Activated T-cell treated with anti-CD3 and anti-CD28 coated beads, Interleukin-2, amount 50 U/mL, for 24 hours (primary cell): Measurements from ENCODE around the gene PRSS12.
"Not testable (repeated sequence)": the region's sequence is repeated elsewhere in the genome, so short reads cannot be mapped to it uniquely, and the experiment has no call there.

ENCODE experiments used
- DNase-seq: peaks from one replicate; pipeline ENCODE4 v3.0.0-alpha.2; 2020
- H3K27ac Mint-ChIP-seq: 2 replicates; pipeline ENCODE4 v1.8.0; 2020; ENCODE audit warnings: mild to moderate bottlenecking, mixed read lengths
- H3K27me3 Mint-ChIP-seq: 2 replicates; pipeline ENCODE4 v1.8.0; 2020; ENCODE audit warnings: mixed read lengths
- H3K36me3 Mint-ChIP-seq: 2 replicates; pipeline ENCODE4 v1.8.0; 2020; ENCODE audit warnings: low read depth, mixed read lengths
- H3K4me1 Mint-ChIP-seq: 2 replicates; pipeline ENCODE4 v1.8.0; 2020; ENCODE audit warnings: low read depth, mixed read lengths
- H3K4me3 Mint-ChIP-seq: 2 replicates; pipeline ENCODE4 v1.8.0; 2020; ENCODE audit warnings: mild to moderate bottlenecking, moderate library complexity, mixed read lengths
- H3K9me3 Mint-ChIP-seq: 2 replicates; pipeline ENCODE4 v1.8.0; 2020; ENCODE audit warnings: mixed read lengths

PRSS12 gene

DNA sequence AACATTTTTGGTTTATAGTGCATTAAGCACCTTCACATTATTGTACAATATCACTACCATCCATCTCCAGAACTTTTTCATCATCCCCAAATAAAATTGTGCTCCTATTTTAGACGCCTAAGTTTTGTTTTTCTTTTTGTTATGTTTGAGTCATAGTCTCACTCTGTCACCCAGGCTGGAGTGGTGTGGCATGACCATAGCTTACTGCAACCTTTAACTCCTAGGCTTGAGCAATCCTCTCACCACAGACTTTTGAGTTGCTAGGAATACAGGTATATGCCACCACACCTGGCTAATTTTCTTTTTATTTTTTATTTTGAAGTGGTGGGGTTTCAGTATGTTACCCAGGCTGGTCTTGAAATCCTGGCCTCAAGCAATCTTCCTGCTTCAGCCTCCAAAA, 33.9 kb downstream of the PRSS12 start:
- no peak overlapping the region for H3K27ac Mint-ChIP-seq
- H3K4me1 Mint-ChIP-seq = no peaks in the 10 kb centered on the region
- no peaks in the 10 kb centered on the region for H3K36me3 Mint-ChIP-seq
- no peak overlapping the region for H3K4me3 Mint-ChIP-seq
- DNase-seq = no peak
- no peaks in the 10 kb centered on the region for H3K9me3 Mint-ChIP-seq
- H3K27me3 Mint-ChIP-seq = peaks cover 27% of the 10 kb centered on the region

DNA sequence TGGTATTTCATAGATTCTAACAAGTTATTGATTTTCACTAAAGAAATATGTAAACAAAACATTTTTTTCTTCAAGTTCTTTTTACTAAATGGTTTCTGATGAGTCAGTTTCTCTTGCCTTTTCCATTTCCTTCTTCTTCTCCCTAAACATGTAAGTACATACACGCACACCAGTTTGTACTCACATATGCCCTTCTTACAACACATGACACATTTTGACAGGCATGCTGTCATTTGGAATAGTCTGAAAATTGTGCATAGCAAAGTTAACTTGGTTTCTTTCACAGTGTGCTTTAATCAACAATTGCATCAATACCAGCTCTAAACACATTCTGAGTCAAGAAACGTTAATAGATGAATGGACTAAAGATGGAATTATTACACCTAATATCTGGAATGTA, 35.1 kb downstream of the PRSS12 start:
- Mint-ChIP-seq H3K4me1 (no peaks in the 10 kb centered on the region), H3K36me3 (no peaks in the 10 kb centered on the region)

DNA sequence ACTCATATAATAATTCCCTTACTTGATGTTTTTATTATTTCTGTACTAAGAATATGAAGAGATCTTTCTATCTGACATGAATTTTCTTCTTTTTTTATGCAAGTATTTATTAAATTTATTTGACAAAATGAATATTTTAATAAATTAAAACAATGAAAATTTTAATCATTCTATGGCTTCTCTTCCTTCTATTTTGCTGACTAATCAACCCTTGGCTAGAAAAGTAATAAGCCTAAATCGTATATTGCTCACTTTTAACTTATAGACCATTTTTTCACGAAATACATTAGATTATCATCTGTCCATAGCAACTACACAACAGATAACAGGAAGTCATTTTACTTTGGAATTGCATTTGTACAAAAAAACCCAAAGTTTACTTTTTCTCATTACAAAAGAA, 38.6 kb downstream of the PRSS12 start:
- H3K4me1 Mint-ChIP-seq = no peaks in the 10 kb centered on the region
- H3K27ac Mint-ChIP-seq = no peak overlapping the region
- peaks cover 16% of the 10 kb centered on the region for H3K27me3 Mint-ChIP-seq
- no peaks in the 10 kb centered on the region for H3K36me3 Mint-ChIP-seq
- H3K9me3 Mint-ChIP-seq = no peaks in the 10 kb centered on the region
- DNase-seq = no peak
- H3K4me3 Mint-ChIP-seq = no peak overlapping the region

More for the DNA sequence above, 35.1 kb downstream of the PRSS12 start:
- Mint-ChIP-seq H3K4me3 (no peak overlapping the region), H3K27me3 (peaks cover 27% of the 10 kb centered on the region), H3K27ac (no peak overlapping the region), H3K9me3 (no peaks in the 10 kb centered on the region)
- DNase-seq = no peak

DNA sequence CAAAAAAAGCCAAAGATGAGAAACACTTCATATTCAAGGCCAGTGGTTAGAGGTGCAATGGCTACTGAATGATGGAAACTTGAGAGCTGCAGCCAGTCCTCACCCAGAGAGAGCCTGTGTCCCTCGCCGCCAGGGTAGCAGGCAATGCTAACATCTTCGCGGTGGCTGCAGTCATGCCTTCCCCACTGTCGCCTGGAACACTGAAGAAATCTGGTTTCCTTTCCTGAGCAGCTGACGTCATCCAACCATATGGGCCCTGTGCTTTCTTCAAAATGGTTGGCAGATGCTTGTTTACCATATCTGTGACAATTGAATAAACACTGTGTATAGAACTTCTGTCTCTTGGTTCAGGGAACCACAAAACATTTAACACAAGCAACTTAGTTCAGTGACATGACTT, 39.7 kb downstream of the PRSS12 start:
- H3K27me3 Mint-ChIP-seq = peaks cover 6% of the 10 kb centered on the region

DNA sequence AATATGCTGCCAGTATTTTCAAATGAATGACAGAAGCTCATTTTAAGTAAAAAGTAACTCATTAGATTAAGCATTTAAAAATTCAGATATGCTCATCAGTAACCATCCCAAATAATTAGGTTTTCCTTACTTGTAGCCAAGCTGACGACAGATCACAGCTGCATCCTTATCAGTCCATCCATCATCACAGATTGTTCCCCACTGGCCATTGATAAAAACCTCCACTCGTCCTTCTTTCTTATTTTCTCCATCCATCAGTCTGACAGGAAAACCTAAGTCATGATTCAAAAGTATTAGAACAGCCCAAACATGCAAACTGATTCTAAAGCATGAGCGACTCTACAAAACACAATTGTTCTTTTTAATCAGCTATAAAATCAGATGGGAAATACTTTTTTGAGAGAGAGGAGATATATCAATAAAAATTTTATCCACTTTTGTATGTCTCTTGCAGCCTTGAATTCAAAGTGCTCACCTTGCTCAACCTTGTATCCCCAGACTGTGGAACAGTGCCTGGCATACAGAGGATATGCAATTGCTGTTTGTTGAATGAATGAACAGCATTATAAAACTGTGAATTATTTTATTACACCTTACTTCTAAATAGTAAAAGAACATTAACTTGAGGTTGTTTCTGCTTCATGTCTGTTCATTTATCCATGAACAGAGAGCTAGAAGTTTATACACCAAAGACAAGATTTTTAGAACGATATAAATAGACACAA, 44.3 kb downstream of the PRSS12 start:
- H3K27me3 Mint-ChIP-seq = peaks cover 10% of the 10 kb centered on the region
- H3K36me3 Mint-ChIP-seq = no peaks in the 10 kb centered on the region
- H3K27ac Mint-ChIP-seq = no peak overlapping the region
- no peaks in the 10 kb centered on the region for H3K4me1 Mint-ChIP-seq
- H3K4me3 Mint-ChIP-seq = no peak overlapping the region
- no peaks in the 10 kb centered on the region for H3K9me3 Mint-ChIP-seq
- DNase-seq = no peak

More for the DNA sequence above, 39.7 kb downstream of the PRSS12 start:
- Mint-ChIP-seq H3K4me3 (no peak overlapping the region), H3K4me1 (no peaks in the 10 kb centered on the region), H3K27ac (no peak overlapping the region), H3K36me3 (no peaks in the 10 kb centered on the region), H3K9me3 (no peaks in the 10 kb centered on the region)
- DNase-seq = no peak

DNA sequence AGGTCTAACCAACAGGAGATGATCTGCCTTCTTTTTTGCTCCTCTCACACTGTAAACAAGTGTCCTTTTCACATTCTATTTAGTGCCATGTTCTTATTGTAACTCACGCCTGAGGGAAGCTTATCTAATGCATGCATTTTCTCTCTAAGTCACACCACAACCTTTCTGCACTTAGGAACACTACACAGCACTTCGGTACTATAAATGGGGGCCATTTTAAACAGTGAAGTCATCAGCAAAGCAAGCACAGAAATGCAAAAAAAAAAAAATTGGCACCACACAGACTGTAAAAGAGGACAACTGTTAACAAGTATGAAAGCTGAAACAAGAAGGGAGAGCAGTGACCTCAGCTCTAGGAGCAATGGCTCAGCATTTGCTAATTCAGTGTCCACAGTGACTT, 45.2 kb downstream of the PRSS12 start:
- Mint-ChIP-seq H3K4me3 (no peak overlapping the region), H3K36me3 (no peaks in the 10 kb centered on the region)

DNA sequence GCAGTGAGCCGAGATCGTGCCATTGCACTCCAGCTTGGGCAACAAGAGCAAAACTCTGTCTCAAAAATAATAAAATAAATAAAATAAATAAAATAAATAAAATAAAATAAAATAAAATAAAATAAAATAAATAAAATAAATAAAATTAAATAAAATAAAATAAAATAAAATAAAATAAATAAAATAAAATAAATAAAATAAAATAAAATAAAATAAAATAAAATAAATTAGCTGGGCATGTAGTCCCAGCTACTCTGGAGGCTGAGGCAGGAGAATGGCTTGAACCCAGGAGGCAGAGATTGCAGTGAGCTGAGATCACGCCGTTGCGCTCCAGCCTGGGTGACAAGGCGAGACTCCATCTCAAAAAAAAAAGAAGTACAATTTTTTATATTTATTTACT, 53.2 kb downstream of the PRSS12 start:
- not testable (repeated sequence) for H3K36me3 Mint-ChIP-seq, H3K27ac Mint-ChIP-seq, H3K4me3 Mint-ChIP-seq, H3K4me1 Mint-ChIP-seq, DNase-seq, H3K9me3 Mint-ChIP-seq, H3K27me3 Mint-ChIP-seq

More for the DNA sequence above, 45.2 kb downstream of the PRSS12 start:
- Mint-ChIP-seq H3K9me3 (no peaks in the 10 kb centered on the region), H3K27me3 (peaks cover 10% of the 10 kb centered on the region), H3K27ac (no peak overlapping the region), H3K4me1 (no peaks in the 10 kb centered on the region)
- no peak for DNase-seq

DNA sequence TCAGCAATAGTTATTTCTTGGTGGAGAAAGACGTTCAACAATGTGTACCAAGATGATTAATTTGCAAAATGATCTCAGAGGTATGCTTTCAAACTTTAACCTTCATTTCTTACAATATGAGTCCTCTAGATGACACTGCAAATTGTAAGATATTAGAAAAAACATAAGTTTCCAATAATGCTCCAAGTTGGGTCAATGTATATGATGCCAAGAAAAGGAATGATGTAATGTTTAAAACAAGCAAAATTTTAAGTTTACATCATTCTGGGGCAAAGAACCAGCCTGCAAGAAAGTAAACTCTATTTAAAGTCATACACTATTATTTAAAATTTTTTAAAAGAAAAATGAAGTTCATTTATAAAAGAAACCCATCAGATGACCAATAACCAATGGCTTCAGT, 56.1 kb downstream of the PRSS12 start:
- H3K4me3 Mint-ChIP-seq = no peak overlapping the region

DNA sequence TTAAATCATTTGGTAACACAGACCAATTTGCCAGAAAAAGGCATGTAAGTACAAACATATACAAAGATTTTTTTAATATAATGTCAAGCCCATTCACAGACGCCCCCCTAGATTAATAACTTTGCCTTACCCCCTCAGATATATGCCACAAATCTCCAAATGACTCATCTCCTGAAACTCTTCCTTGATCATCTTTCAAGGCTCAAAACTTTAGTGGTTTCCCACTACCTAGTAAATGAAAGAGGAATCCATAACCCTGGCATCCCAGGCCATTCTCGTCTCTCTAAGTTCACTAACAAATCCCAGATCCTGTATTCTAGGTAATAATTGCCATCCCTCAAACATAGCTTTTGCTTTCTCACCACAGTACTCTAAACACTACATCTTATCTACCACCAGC, 61.9 kb downstream of the PRSS12 start:
- DNase-seq = no peak
- Mint-ChIP-seq H3K27me3 (no peaks in the 10 kb centered on the region), H3K36me3 (peaks cover 7% of the 10 kb centered on the region), H3K4me1 (peaks cover 3% of the 10 kb centered on the region), H3K27ac (no peak overlapping the region), H3K4me3 (no peak overlapping the region), H3K9me3 (no peaks in the 10 kb centered on the region)

More for the DNA sequence above, 56.1 kb downstream of the PRSS12 start:
- DNase-seq = no peak
- Mint-ChIP-seq H3K4me1 (no peaks in the 10 kb centered on the region), H3K27me3 (peaks cover 2% of the 10 kb centered on the region), H3K27ac (no peak overlapping the region), H3K9me3 (no peaks in the 10 kb centered on the region), H3K36me3 (no peaks in the 10 kb centered on the region)

DNA sequence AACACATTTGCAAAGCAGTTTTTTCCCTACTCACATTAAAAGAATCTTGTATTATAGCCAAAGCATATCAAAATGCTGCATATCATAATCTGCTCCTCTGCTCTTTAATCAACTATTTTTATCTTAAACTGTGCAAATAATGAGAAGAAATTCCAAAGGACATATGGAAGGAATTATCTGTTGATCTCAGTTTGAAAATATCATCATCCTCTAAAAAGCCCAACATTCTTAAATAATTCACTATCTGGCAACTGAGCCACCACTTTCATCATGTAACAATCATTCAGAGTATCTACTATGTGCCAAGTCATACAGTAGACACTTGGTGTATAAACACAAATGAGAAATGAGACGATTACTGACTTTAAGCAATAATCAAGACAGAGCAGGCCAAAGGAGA, 63.0 kb downstream of the PRSS12 start:
- H3K9me3 Mint-ChIP-seq = no peaks in the 10 kb centered on the region
- no peak overlapping the region for H3K4me3 Mint-ChIP-seq
- no peak overlapping the region for H3K27ac Mint-ChIP-seq
- H3K27me3 Mint-ChIP-seq = no peaks in the 10 kb centered on the region
- H3K36me3 Mint-ChIP-seq = peaks cover 8% of the 10 kb centered on the region
- DNase-seq = no peak
- H3K4me1 Mint-ChIP-seq = peaks cover 3% of the 10 kb centered on the region

DNA sequence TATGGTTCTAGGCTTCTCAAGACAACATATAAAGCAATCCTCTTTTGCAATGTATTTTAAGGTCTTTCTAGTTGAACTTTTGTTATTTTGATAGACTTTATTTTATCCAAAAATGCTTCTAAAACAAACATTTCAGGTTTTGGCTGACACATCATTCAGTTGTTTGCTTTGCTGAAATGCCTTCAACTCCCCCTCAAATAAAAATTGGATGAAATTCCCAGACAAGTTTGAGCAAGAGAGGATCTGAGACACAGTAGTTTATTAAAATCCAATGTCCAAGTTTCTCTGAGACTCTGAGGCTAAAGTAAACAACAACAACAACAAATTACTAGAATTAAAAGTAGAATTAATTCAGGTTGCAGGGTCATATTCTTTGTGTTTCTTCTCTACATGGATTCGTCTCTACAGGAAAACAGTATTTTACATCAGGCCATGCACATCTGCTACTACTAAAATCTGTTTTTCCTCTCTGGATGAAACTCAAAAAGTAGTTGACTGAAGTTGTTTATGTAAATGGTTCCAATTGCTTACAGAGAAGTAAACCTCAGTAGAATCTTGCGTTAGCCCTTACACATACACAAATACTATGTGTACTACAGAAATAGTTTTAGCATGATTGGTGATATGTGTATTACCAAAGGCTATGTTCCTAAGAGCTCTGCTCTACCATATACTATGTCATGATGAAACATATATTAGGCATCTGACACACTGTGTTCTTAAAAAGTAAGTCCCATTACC, 64.9 kb downstream of the PRSS12 start:
- H3K27me3 Mint-ChIP-seq = no peaks in the 10 kb centered on the region
- H3K4me3 Mint-ChIP-seq = no peak overlapping the region
- no peaks in the 10 kb centered on the region for H3K9me3 Mint-ChIP-seq
- no peak overlapping the region for H3K27ac Mint-ChIP-seq
- no peak for DNase-seq
- H3K4me1 Mint-ChIP-seq = peaks cover 6% of the 10 kb centered on the region
- H3K36me3 Mint-ChIP-seq = peaks cover 11% of the 10 kb centered on the region

DNA sequence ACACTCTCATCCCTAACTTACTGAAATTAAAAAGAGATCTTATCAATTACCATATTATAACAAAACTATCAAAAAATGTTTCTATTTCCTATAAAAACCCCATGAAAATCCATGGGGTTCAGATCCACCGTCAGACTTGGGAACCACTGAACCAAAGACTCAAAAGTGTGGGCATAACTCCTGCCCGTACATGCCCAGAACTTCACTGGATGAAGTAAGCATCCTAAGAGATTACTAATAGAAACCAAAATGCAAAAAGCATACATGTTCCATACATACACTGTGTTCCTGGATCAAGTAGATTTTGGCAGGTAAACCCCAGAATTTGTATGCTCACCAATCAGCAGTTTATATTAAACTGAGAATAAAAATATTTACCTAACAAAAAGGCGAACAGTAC, 66.1 kb downstream of the PRSS12 start:
- Mint-ChIP-seq H3K27ac (no peak overlapping the region), H3K36me3 (peaks cover 23% of the 10 kb centered on the region), H3K4me3 (no peak overlapping the region), H3K9me3 (no peaks in the 10 kb centered on the region), H3K27me3 (no peaks in the 10 kb centered on the region), H3K4me1 (peaks cover 15% of the 10 kb centered on the region)
- no peak for DNase-seq

DNA sequence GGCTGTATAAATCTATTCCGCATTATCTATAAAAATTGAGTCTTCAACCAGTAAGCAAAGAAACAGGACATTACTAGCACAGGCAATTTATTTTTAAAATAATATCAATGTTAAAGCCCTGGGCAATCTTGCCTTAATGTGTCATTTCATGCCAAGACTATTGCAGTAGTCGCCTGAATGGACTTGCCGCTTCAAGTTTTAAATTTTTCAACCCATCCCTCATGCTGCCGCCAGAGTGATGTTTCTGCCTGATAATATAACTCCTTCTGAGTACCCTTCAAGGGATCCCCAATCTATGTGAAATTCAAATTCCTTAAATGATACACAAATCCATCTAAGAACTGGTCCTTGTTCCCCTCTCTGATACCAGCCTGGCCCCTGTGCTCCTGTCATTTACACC, 66.9 kb downstream of the PRSS12 start:
- Mint-ChIP-seq H3K36me3 (peaks cover 30% of the 10 kb centered on the region), H3K27me3 (no peaks in the 10 kb centered on the region), H3K9me3 (no peaks in the 10 kb centered on the region), H3K27ac (no peak overlapping the region), H3K4me1 (peaks cover 19% of the 10 kb centered on the region), H3K4me3 (no peak overlapping the region)
- DNase-seq = no peak

DNA sequence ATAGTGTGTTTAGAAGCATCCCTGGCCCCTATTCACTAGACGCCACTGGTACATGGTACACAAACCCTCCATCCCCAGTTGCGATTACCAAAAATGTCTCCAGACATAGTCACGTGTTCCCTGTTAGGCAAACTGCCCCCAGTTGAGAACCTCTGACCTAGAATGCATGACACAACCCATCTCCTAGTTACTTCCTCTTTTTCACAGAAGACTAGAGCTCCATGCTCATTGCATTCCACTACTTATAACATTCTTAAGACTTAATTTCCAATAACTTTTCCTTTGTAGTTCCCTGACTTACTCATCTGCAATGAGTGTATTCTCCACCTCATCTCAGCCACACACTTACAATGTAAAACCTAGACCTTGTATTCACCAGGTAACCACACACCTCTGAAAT, 68.6 kb downstream of the PRSS12 start:
- Mint-ChIP-seq H3K36me3 (peaks cover 48% of the 10 kb centered on the region), H3K4me1 (peaks cover 25% of the 10 kb centered on the region), H3K27me3 (no peaks in the 10 kb centered on the region), H3K27ac (peak overlapping the region; percentile 30), H3K9me3 (no peaks in the 10 kb centered on the region), H3K4me3 (no peak overlapping the region)
- DNase-seq = no peak

DNA sequence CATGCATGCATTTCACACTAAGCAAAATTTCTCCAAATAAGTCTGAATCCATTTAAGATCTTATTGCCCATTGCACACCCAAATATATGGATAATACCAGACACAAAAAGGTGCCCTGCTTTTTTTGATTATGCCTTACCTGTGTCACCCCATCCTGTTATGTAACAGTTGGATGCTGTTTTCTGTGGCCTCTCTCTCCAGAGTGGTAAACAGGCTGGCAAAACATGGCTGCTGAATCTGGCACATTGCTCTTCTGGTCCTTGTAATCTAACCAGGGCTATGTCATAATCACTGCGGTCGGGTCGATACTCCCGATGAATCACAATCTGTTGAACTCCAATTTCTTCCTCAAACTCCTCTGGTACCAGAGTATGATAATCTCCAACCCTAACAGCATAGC, 70.1 kb downstream of the PRSS12 start:
- peaks cover 32% of the 10 kb centered on the region for H3K4me1 Mint-ChIP-seq
- peak overlapping the region; percentile 77 for H3K27ac Mint-ChIP-seq
- peaks cover 60% of the 10 kb centered on the region for H3K36me3 Mint-ChIP-seq
- peak overlapping the region; percentile 34 for H3K4me3 Mint-ChIP-seq
- DNase-seq = peak; percentile 46
- H3K27me3 Mint-ChIP-seq = no peaks in the 10 kb centered on the region
- H3K9me3 Mint-ChIP-seq = no peaks in the 10 kb centered on the region
